HepG2 (cell line): Measurements from ENCODE around the gene SEMA3F. TPM values are rescaled to one million over a fixed set of nuclear protein-coding genes. Genes with fewer than 3 reads are reported as not detected.

Source experiments
- CAMTA2 ChIP-seq: sonication (generic); formaldehyde crosslinking; IDR thresholded peaks from 2 replicates; pipeline ENCODE4 v1.4.0; 2020; ENCODE audit warnings: mild to moderate bottlenecking, missing genetic modification reagents, borderline replicate concordance
- CENPT ChIP-seq: sonication (generic); formaldehyde crosslinking; IDR thresholded peaks from 2 replicates; pipeline ENCODE4 v1.8.0; 2022; ENCODE audit warnings: low read depth, mild to moderate bottlenecking, moderate library complexity, missing genetic modification reagents
- HMGA1 ChIP-seq: sonication (generic); formaldehyde crosslinking; conservative IDR thresholded peaks from 2 replicates; pipeline ENCODE4 v1.4.0; 2020; ENCODE audit warnings: missing genetic modification reagents
- HNRNPUL1 ChIP-seq: fragments of 200-400 bp; formaldehyde crosslinking; IDR thresholded peaks from 2 replicates; pipeline ENCODE4 v1.6.1; 2017; ENCODE audit warnings: low read depth, mild to moderate bottlenecking, low read length, moderate library complexity
- KLF11 ChIP-seq: IDR thresholded peaks from 2 replicates; pipeline ENCODE4 v1.6.1; 2016; ENCODE audit warnings: missing compliant biosample characterization
- MAFF ChIP-seq: IDR thresholded peaks from 2 replicates; pipeline ENCODE4 v1.6.1; 2011; ENCODE audit warnings: low read depth, low read length, improper control_type of control experiment
- NR2F2 ChIP-seq: IDR thresholded peaks from 2 replicates; pipeline ENCODE4 v1.6.1; 2012; ENCODE audit warnings: low read depth, inconsistent platforms, borderline replicate concordance
- SAFB2 ChIP-seq: sonication (generic); formaldehyde crosslinking; IDR thresholded peaks from 2 replicates; pipeline ENCODE4 v1.5.1; 2020; ENCODE audit warnings: missing genetic modification reagents, low read depth, mild to moderate bottlenecking, borderline replicate concordance
- ZBTB8A ChIP-seq: sonication (generic); formaldehyde crosslinking; IDR thresholded peaks from 2 replicates; pipeline ENCODE4 v1.4.0; 2020; ENCODE audit warnings: mild to moderate bottlenecking, low read depth, missing genetic modification reagents, borderline replicate concordance
- ZFY ChIP-seq: sonication (generic); formaldehyde crosslinking; IDR thresholded peaks from 2 replicates; pipeline ENCODE4 v1.4.0; 2020; ENCODE audit warnings: missing genetic modification reagents
- ZNF12 ChIP-seq: sonication (generic); formaldehyde crosslinking; IDR thresholded peaks from 2 replicates; pipeline ENCODE4 v1.5.0; 2020; ENCODE audit warnings: missing genetic modification reagents
- ZNF276 ChIP-seq: sonication (generic); formaldehyde crosslinking; IDR thresholded peaks from 2 replicates; pipeline ENCODE4 v1.4.0; 2020; ENCODE audit warnings: mild to moderate bottlenecking, low read depth, missing genetic modification reagents
- ZNF30 ChIP-seq: sonication (generic); formaldehyde crosslinking; IDR thresholded peaks from 2 replicates; pipeline ENCODE4 v1.5.0; 2020; ENCODE audit warnings: mild to moderate bottlenecking, missing genetic modification reagents
- ZNF562 ChIP-seq: sonication (generic); formaldehyde crosslinking; IDR thresholded peaks from 2 replicates; pipeline ENCODE4 v1.8.0; 2022; ENCODE audit warnings: missing genetic modification reagents, borderline replicate concordance
- ZNF577 ChIP-seq: sonication (generic); formaldehyde crosslinking; IDR thresholded peaks from 2 replicates; pipeline ENCODE4 v1.4.0; 2020; ENCODE audit warnings: mild to moderate bottlenecking, low read depth, missing genetic modification reagents, borderline replicate concordance
- ZNF879 ChIP-seq: sonication (generic); formaldehyde crosslinking; IDR thresholded peaks from 2 replicates; pipeline ENCODE4 v1.8.1; 2023; ENCODE audit warnings: missing genetic modification reagents
- ZSCAN25 ChIP-seq: sonication (generic); formaldehyde crosslinking; IDR thresholded peaks from 2 replicates; pipeline ENCODE4 v1.8.0; 2022; ENCODE audit warnings: mild to moderate bottlenecking, missing genetic modification reagents
- ZUFSP ChIP-seq: sonication (generic); formaldehyde crosslinking; IDR thresholded peaks from 2 replicates; pipeline ENCODE4 v1.9.0; 2021; ENCODE audit warnings: missing genetic modification reagents, mild to moderate bottlenecking, borderline replicate concordance
- polyA plus RNA-seq, 8 experiments: library from polyadenylated mRNA; depleted of rRNA in 3 of 8; stranded (reverse) in 7 of 8; unstranded in 1 of 8; fragments of >200 nt; fragmentation: Illumina TruSeq in 4 of 8; extraction: Trizol in 4 of 8; gene quantifications; 2 replicates each; pipeline versions ENCODE4 v1.2.1 to v1.2.3, GENCODE V29; 2011 to 2016; ENCODE audit warnings: low read depth in 4 of 8, missing spikeins in 1 of 8, mixed read lengths in 1 of 8; ENCODE audit not compliant: insufficient read depth in 1 of 8
- total RNA-seq, 5 experiments: library from RNA; depleted of rRNA; stranded (reverse); fragments of >200 nt; fragmentation: Illumina TruSeq; extraction: Trizol; gene quantifications; 2 replicates each; pipeline ENCODE4 v1.2.3, GENCODE V29; 2016; ENCODE audit warnings: low read depth in 1 of 5
- TF ChIP-seq, protein P1 (sequence below): fragments of 450-650 bp; IDR thresholded peaks from 2 replicates; pipeline ENCODE4 v1.6.1; 2017; ENCODE audit warnings: mild to moderate bottlenecking
- TF ChIP-seq, protein P2 (sequence below): sonication (generic); formaldehyde crosslinking; IDR thresholded peaks from 2 replicates; pipeline ENCODE4 v1.4.0; 2020; ENCODE audit warnings: mild to moderate bottlenecking, missing genetic modification reagents
- TF ChIP-seq, protein P3 (sequence below): sonication (generic); formaldehyde crosslinking; IDR thresholded peaks from 2 replicates; pipeline ENCODE4 v1.4.0; 2020; ENCODE audit warnings: low read depth, mild to moderate bottlenecking, missing genetic modification reagents

The SEMA3F gene
- total and polyA plus RNA-seq, 2 of the 13 experiments (the other 11 are each of a cell fraction or from before 2014, with no cell fraction given) = 7.6 to 17.2 TPM

DNA sequence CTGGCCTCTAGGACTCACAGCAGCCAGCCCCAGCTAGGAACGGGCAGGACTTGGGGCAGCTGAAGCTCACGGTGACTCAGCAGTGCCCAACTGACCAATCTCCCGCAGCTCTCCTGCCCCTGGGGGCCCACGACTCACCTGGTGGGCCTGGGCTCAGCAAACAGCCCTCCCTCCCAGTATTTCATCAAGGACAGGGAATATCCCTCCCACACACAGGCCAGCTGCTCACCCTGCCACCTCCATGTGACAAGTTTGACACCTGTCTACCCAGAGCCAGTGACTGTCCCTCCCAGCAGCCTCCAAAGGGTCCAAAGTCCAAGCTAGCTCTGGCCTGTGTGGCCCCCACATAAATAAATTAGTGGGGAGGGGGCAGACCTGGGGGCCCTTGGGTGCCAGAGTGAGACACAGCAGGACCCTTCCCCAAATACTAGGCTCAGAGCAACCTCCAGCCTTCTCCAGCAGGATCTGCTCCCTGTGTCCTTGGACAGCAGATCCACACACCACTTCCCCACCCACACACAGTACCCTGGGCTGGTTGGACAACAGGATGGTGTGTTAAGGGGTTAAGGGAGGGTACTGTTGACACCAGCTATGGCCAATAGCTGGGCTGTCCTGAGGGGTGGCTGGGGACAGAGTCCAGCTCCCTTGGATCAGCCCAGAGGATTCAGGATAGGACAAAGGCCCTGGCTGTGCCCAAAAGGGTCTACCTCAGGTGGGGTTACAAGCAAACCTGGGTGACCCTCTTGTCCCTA is 40.6 kb downstream of the SEMA3F start (continued):
- TF ChIP-seq CENPT (CRISPR knock-in tag) (no peak), ZFY (CRISPR knock-in tag) (peak; percentile 80), ZNF30 (CRISPR knock-in tag) (peak; percentile 61; the same call in 1 of the 2 replicates), ZNF12 (CRISPR knock-in tag) (no peak), HNRNPUL1 (no peak), ZUFSP (CRISPR knock-in tag) (no peak), SAFB2 (CRISPR knock-in tag) (no peak), ZSCAN25 (CRISPR knock-in tag) (peak; percentile 56; the same call in 1 of the 2 replicates), KLF11 (CRISPR knock-in tag) (no peak), ZNF577 (0 out of 2 replicates have a peak, but pooled peaks have one; percentile 25), NR2F2 (no peak), HMGA1 (no peak), ZNF276 (CRISPR knock-in tag) (peak; percentile 88; the same call in 1 of the 2 replicates), MAFF (peak; percentile 23; the same call in 1 of the 2 replicates), ZNF562 (no peak), CAMTA2 (CRISPR knock-in tag) (no peak), ZBTB8A (CRISPR knock-in tag) (0 out of 2 replicates have a peak, but pooled peaks have one; percentile 47), ZNF879 (CRISPR knock-in tag) (no peak)
- TF ChIP-seq, protein P1, sequence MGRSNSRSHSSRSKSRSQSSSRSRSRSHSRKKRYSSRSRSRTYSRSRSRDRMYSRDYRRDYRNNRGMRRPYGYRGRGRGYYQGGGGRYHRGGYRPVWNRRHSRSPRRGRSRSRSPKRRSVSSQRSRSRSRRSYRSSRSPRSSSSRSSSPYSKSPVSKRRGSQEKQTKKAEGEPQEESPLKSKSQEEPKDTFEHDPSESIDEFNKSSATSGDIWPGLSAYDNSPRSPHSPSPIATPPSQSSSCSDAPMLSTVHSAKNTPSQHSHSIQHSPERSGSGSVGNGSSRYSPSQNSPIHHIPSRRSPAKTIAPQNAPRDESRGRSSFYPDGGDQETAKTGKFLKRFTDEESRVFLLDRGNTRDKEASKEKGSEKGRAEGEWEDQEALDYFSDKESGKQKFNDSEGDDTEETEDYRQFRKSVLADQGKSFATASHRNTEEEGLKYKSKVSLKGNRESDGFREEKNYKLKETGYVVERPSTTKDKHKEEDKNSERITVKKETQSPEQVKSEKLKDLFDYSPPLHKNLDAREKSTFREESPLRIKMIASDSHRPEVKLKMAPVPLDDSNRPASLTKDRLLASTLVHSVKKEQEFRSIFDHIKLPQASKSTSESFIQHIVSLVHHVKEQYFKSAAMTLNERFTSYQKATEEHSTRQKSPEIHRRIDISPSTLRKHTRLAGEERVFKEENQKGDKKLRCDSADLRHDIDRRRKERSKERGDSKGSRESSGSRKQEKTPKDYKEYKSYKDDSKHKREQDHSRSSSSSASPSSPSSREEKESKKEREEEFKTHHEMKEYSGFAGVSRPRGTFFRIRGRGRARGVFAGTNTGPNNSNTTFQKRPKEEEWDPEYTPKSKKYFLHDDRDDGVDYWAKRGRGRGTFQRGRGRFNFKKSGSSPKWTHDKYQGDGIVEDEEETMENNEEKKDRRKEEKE = no peak
- TF ChIP-seq, protein P2, sequence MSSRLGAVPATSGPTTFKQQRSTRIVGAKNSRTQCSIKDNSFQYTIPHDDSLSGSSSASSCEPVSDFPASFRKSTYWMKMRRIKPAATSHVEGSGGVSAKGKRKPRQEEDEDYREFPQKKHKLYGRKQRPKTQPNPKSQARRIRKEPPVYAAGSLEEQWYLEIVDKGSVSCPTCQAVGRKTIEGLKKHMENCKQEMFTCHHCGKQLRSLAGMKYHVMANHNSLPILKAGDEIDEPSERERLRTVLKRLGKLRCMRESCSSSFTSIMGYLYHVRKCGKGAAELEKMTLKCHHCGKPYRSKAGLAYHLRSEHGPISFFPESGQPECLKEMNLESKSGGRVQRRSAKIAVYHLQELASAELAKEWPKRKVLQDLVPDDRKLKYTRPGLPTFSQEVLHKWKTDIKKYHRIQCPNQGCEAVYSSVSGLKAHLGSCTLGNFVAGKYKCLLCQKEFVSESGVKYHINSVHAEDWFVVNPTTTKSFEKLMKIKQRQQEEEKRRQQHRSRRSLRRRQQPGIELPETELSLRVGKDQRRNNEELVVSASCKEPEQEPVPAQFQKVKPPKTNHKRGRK (CRISPR knock-in tag) = no peak
- TF ChIP-seq, protein P3, sequence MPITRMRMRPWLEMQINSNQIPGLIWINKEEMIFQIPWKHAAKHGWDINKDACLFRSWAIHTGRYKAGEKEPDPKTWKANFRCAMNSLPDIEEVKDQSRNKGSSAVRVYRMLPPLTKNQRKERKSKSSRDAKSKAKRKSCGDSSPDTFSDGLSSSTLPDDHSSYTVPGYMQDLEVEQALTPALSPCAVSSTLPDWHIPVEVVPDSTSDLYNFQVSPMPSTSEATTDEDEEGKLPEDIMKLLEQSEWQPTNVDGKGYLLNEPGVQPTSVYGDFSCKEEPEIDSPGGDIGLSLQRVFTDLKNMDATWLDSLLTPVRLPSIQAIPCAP (CRISPR knock-in tag) = no peak
